SH-SY5Y (cell line): ENCODE data around the gene FASTKD2.

Source experiments
- GATA2 ChIP-seq: IDR thresholded peaks from 2 replicates; pipeline ENCODE4 v1.6.1; 2011; ENCODE audit warnings: mild to moderate bottlenecking, low read depth, low read length
- GATA3 ChIP-seq: IDR thresholded peaks from 2 replicates; pipeline ENCODE4 v1.6.1; 2011; ENCODE audit warnings: low read depth, mild to moderate bottlenecking, low read length, moderate library complexity

Gene FASTKD2

DNA sequence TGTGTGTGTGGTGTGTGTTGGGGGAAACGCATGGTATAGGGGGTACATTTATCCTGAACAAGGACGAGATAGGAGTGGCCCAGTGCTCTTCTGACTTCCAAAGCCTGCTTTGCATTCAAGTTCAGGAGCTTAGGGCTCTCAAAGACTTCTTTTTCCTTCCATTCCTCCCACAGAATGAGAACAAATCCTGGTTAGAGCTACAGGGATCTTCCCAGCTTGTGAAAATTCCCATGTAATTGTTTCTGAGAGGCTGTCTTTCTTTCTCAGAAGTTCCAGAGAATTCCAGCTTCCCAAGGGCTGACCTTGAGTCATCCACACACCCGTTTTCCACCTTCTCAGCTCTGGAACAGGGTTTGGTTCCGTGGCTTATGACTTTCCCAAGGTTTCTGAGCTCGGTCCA is 38.9 kb downstream of the FASTKD2 start:
- TF ChIP-seq GATA3 (no peak), GATA2 (no peak)

DNA sequence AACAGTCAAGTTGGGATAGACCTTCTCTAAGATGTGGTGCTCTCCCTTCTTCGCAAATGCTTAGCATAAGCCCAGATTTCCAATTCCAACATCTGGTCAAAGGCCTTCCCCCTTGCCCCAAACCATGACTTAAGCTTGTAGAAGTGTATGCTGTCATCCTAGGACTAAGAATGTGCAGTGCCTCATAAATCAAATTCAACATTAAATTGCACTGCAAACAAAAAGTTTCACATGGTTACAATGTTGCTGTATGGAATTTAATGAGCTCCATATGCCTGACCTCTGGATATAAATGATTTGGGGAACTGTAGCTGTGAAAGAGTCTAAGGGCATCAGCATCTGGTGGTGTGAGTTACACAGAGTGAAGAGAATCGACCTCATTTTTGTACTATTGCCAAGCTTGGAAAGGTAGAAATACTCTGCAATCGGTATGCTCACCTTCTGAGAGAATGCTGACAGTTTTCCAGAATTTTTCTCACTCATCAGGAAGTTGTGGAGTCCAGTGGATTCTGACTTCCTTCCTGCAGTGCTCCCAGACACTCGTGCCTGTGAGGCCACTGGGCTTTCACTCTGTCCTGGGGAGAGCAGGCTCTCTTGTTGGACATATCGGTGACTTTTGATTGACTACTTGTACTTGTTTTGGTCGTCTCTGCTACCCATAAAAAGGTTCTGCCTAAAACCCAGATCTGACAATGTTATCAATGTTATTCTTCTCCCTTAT is 40.6 kb downstream of the FASTKD2 start:
- no peak for TF ChIP-seq GATA2
- TF ChIP-seq GATA3: no peak

DNA sequence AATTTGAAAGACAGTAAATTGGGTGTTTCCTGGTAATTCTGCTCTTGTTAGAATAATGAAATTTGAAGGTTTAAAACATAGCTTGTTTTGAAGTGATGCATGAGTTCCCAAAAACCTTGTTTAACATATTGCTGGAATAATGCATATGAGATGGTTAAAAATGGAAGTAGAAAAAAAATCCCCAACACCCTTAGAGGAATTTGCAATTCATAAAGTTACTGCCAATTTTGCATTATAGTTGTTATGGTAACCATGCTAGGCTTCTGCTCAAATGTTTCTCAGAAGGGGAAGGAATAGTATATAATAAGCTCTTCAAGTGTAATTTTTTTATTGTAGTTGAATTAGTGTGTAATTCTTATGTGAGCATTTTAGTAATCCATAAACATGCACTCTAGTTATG is 49.1 kb downstream of the FASTKD2 start:
- no peak for TF ChIP-seq GATA2

DNA sequence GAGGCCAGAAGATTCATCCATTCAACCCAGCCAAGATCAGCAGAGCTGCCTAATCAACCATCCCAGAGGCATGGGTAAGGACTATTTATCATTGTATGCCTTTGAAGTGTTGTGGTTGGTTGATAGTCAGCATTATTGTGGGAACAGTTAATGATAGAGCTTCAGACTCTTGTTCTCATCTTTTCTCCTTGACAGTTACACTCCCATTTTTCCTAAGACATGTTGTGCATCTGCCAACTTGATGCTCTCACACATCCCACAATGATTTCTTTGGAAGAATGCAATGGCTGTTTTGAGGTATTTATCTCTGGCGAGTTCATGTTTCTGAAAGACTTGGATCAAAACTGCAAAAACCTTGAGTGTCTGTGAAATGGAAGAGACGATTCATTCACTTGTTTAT is 55.4 kb downstream of the FASTKD2 start:
- TF ChIP-seq GATA2 (no peak), GATA3 (no peak)

DNA sequence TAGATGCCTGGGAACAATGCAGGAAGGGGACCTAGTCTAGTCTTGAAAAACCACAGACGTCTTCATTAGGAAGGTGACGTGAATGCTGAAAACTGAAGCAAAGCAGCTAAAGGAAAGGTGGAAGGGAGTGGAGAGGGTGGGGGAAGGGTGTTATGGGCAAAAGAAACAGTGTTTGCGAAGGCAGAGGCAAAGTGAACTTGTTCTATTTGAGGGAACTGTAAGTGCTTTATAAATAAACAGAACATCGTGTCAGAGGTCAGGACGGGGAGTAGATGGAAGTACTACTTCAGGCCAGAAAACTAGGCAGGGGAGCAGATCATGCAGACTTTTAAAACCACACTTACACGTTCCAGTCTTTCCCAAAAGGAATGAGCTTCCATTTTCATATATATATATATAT is 57.8 kb downstream of the FASTKD2 start:
- TF ChIP-seq GATA3 (no peak), GATA2 (no peak)

DNA sequence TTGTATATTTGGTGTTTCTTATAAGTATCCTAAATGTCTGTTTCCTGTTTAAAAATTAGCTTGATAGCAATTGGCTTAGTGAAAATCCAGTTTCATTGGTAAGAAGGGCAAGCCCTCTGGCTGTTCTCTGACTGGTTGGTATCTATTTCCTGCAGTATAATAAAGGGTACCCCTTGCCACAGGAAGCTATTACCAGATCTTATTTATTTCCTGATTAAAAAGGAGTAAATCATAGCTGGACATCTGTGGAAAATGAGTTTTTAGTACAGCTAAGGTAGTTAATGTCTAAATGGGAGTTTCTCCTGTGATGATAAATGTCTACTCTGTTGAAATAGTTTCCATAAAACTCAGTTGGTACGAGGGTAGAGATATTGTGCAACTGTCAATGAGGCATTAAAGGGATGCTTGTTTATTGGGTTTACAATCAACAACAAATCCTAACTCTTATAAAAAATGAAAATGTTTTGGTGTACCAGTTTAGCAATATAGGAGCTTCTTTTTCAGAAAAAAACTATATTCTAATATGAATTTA is 58.7 kb downstream of the FASTKD2 start:
- TF ChIP-seq GATA2 (no peak), GATA3 (no peak)

DNA sequence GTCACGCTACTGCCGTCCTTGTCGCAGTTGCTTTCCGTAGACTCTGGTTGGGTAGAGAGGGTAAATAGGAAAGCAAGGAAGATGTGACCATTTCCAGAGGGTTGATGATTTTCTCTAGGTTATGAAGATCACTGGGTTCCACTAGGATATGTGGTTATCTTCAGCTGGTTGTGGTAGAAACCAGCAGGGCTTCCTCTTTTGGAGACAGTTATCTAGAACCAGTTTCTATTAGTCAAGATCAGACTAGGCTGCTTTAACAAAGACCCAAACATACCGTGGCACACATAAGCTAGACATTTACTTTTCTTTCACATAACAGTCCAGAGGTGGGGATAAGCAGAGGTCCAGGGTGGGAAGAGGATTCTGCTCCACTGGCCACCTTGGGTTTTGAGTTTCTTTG is 59.6 kb downstream of the FASTKD2 start:
- TF ChIP-seq GATA3: no peak
- TF ChIP-seq GATA2: no peak

DNA sequence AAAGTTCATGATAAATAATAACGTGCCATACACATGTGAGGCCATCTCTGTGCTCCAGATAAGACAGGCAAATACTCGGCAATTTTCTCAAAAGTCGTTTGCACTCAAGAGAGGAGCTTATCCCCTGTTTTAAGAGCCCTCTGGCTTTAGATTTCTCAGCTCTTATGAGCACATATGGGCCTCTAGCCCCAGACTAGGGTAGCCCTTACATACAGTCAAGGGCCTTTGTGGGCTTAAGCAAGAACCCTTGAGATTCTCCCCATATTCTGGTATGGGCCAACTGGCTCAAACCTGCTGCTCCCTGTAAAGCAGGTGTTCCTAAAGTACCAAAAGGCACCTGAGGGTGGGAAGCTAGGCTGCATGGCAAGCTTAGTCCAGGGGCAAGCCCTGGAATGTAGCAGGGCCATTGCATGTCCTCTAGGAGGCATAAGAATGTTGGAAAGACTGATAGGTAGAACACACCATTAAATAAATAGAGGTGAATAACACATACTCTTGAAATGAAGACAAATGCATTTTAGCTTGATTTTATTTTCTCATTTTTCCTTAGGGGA is 66.1 kb downstream of the FASTKD2 start:
- no peak for TF ChIP-seq GATA2
- TF ChIP-seq GATA3: no peak

DNA sequence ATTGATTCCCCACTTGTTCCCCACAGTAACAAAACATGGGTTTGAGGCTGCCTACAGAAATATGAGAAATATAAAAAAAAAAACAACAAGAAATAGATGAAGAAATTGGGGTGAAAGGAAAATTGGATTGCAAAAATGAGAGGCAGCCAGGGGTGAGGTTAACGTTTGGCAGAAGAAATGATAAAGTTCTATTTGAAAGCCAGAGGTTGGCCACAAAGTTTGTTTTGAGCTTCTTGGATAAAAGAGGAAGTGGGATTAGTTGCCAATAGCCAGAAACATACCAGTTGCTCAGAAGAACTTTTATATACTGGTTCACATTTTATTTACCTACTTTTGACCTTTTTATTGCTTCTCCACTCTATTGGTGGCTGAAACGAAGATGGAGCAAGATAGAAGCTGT is 67.5 kb downstream of the FASTKD2 start:
- no peak for TF ChIP-seq GATA3
- TF ChIP-seq GATA2: no peak

DNA sequence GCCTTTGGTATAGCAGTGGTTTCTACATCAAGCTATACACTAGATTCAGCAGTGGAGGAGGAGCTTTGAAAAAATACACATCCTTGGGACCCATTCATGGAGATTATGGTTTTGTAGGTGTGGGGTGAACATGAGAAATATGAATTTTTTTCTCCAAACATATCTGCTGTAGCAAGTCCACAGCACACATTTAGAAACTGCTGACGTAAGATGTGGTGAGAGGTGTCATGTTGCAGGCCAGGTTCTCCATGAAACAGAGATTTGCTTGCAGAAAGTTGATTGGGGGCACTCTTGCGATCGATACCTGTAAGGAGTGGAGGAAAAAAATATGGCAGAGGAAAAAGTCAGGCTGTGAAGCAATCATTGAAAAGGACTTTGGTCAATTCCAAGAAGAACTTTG is 67.9 kb downstream of the FASTKD2 start:
- TF ChIP-seq GATA3: no peak
- no peak for TF ChIP-seq GATA2

DNA sequence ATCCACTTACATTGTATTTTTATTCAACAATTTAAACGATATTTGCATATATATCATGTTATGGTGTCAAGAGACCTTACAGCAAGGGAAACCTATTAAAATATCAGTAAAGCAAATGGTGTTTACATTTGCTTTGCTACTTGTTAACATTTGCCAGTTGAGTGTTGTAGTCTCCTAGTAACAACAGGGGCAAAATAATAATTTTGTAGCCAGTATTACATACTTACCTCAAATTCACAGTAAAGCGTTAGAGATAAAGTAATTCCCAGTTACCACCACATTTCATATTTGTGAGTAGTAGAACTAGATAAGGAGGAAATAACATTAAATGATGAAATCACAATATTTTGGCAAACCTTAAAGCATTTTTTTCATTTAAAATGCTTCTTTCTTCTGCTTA is 71.3 kb downstream of the FASTKD2 start:
- TF ChIP-seq GATA2 (no peak), GATA3 (no peak)

DNA sequence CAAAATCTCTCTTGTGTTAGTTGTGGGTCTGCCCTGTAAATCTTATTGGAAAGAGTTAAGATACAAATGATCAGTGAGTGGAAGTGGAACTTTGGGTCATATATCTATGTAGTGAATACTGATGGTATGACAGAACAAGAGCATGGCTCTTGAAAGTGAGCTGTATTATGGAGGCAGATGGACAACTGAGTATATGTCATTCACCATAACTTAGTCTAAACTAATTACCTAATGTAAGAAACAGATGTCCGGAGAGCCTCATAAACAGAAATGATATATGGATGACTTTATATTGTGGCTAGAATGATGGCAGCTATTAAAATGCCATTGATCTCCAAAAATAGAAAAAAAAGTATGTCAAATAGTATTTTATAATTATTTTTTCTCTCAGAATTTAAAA is 72.4 kb downstream of the FASTKD2 start:
- TF ChIP-seq GATA2: no peak
- TF ChIP-seq GATA3: no peak

DNA sequence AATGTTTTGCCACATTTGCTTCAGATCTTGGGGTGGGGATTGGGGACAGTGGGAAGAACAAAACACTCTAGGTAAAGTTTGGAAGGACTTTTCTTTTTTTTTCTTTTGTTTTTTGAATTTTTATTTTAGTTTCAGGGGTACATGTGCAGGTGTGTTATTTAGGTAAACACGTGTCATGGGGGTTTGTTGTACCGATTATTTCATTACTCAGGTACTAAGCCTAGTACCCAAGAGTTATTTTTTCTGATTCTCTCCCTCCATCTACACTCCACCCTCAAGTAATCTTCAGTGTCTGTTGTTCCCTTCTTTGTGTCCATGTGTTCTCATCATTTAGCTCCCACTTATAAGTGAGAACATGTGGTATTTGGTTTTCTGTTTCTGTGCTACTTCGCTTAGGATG is 73.3 kb downstream of the FASTKD2 start:
- no peak for TF ChIP-seq GATA2
- no peak for TF ChIP-seq GATA3

DNA sequence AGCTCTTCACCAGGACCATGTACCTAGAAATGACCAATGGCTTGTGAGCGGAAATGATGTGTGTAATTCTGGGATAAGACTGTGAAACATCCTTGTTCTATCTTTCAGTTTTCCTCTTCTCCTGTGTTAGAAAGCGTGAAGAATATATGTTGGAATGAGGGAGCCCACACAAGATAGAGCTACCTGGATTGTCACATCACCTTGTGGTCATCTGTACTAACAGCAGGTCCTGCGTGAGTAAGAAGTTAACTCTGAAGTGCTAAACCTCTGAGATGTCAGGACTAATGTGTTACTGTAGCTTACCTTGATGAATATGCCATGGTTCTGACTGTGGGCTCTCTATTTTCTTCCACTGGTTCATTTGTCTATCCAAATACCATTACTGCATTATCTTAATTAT is 75.6 kb downstream of the FASTKD2 start:
- TF ChIP-seq GATA3 (no peak), GATA2 (no peak)
